AG09309 (cell line): Measurements from ENCODE around the gene MEIS1.

ENCODE experiments used
- DNase-seq: peaks from one replicate; pipeline ENCODE4 v3.0.0-alpha.2; 2010; ENCODE audit warnings: low read depth
- H3K4me3 ChIP-seq: 2 replicates; pipeline ENCODE4 v1.5.1; 2011; ENCODE audit warnings: mild to moderate bottlenecking, low read depth, low read length, moderate library complexity; ENCODE audit not compliant: control insufficient read depth
- CTCF ChIP-seq: IDR thresholded peaks from 2 replicates; pipeline ENCODE4 v1.5.1; 2011; ENCODE audit warnings: mild to moderate bottlenecking, low read depth, low read length, inconsistent platforms; ENCODE audit not compliant: insufficient read depth, control insufficient read depth; ENCODE audit errors: missing control alignments

MEIS1 gene

GRCh38 chr2:66452917-66453316 is 18.0 kb downstream of the MEIS1 start:
- H3K4me3 ChIP-seq: no peak overlapping the region
- DNase-seq: no peak
- TF ChIP-seq CTCF: no peak

DNA sequence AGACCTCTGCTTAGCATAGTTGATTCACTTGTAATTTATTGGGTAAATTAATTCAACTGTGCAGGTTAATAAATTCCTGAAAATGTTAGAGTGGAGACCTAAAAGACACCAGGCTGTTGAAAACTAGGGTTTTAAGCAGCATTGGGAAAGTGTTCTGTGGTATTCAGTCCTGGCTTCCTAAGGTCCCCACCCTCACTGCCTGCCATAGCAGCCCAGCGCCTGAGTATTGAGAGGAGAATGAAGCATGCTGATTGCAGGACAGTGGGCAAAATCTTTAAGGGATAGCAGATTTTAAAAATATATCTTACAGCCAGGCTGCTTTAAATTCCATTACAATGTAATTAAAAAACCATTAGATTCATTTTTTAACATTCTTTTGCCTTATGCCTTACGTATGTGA is 20.6 kb downstream of the MEIS1 start:
- TF ChIP-seq CTCF: no peak
- no peak overlapping the region for H3K4me3 ChIP-seq
- DNase-seq: no peak

- no peak overlapping the region for H3K4me3 ChIP-seq
- TF ChIP-seq CTCF: no peak
- DNase-seq: no peak
Observed at GRCh38 chr2:66456183-66457041, 21.5 kb downstream of the MEIS1 start.

DNA sequence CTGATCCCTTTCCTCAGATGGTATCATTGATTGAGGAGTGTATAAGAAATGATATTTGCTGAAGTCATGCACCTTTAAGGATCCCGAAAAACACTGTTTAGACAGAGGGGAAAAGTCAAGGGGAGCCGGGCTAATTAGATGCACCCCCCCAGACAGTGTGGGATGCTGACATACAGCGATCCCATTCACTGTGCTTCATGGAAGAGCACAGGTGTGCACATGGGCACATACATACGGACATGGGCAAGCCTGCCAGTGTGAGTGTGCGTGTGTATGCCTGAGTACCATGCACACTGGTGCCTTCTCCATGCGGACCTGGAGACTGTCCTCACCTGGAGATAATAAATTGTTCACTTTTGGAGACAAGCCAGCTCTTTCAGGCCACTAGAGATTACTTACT is 22.6 kb downstream of the MEIS1 start:
- no peak for TF ChIP-seq CTCF
- no peak for DNase-seq
- H3K4me3 ChIP-seq: no peak overlapping the region

DNA sequence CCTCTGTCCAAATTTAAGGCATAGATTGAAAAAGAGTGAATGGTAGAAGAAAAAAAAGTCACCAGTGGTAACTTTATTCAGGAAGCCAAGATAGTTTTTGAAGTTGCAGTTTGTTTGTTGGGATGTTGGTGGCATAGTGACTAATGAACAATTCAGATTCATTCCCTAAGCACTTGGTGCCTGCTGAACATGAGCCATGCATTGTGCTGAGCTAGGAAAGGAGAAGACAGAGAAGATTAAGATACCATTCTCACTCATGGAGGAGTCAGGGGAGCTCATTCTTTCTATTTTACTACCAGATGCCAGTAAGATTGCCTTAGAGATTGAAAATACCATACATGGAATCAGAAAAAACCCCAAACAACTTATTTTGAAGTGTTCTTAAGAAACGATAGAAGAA is 25.1 kb downstream of the MEIS1 start:
- no peak for TF ChIP-seq CTCF
- no peak for DNase-seq

GRCh38 chr2:66461001-66461663 is 26.2 kb downstream of the MEIS1 start:
- no peak for TF ChIP-seq CTCF
- H3K4me3 ChIP-seq: no peak overlapping the region
- DNase-seq: no peak

More for the DNA sequence above, 25.1 kb downstream of the MEIS1 start:
- H3K4me3 ChIP-seq: no peak overlapping the region
